GM23338 (cell line): Measurements from ENCODE around the gene RNF103. TPM values are rescaled to one million over a fixed set of nuclear protein-coding genes. Genes with fewer than 3 reads are reported as not detected.

Source experiments
- ATAC-seq: fragments of 200-7000 bp; cut with Tn5 transposase; 3 replicates; pipeline ENCODE4 v1.9.1; 2020
- DNase-seq: peaks from one replicate; pipeline ENCODE4 v3.0.0-alpha.2; 2015; ENCODE audit warnings: low spot score
- H2AFZ ChIP-seq: fragments of 200-600 bp; sonication (generic); 2 replicates; pipeline ENCODE4 v1.8.0; 2016; ENCODE audit warnings: antibody characterized with exemption, mild to moderate bottlenecking, moderate library complexity
- H3F3A ChIP-seq: fragments of 200-600 bp; sonication (generic); replicated peaks from 2 replicates; pipeline ENCODE4 v1.8.0; 2017; ENCODE audit warnings: antibody characterized with exemption, mixed run types, low read depth
- H3K27ac ChIP-seq: fragments of 200-600 bp; sonication (generic); 2 replicates; pipeline ENCODE4 v1.6.1; 2016; ENCODE audit warnings: low read depth
- H3K27me3 ChIP-seq: fragments of 200-600 bp; sonication (generic); 2 replicates; pipeline ENCODE4 v1.8.0; 2016; ENCODE audit warnings: mild to moderate bottlenecking, mixed run types, moderate library complexity; ENCODE audit not compliant: insufficient read depth
- H3K36me3 ChIP-seq: fragments of 200-600 bp; sonication (generic); 2 replicates; pipeline ENCODE4 v1.8.0; 2016; ENCODE audit warnings: mild to moderate bottlenecking; ENCODE audit not compliant: insufficient read depth
- H3K4me1 ChIP-seq: fragments of 200-600 bp; sonication (generic); 2 replicates; pipeline ENCODE4 v1.8.0; 2016; ENCODE audit warnings: mild to moderate bottlenecking, moderate library complexity; ENCODE audit not compliant: insufficient read depth
- H3K4me2 ChIP-seq: fragments of 200-600 bp; sonication (generic); 2 replicates; pipeline ENCODE4 v1.7.1; 2017; ENCODE audit warnings: mixed run types
- H3K4me3 ChIP-seq: fragments of 200-600 bp; sonication (generic); 2 replicates; pipeline ENCODE4 v1.6.1; 2016; ENCODE audit warnings: mixed run types
- H3K79me2 ChIP-seq: fragments of 200-600 bp; sonication (generic); replicated peaks from 2 replicates; pipeline ENCODE4 v1.8.0; 2017; ENCODE audit warnings: mild to moderate bottlenecking; ENCODE audit not compliant: insufficient read depth
- H3K9me2 ChIP-seq: fragments of 200-600 bp; sonication (generic); 2 replicates; pipeline ENCODE4 v1.8.0; 2017; ENCODE audit not compliant: insufficient read depth
- H4K20me1 ChIP-seq: fragments of 200-600 bp; sonication (generic); replicated peaks from 2 replicates; pipeline ENCODE4 v1.8.0; 2017; ENCODE audit warnings: mild to moderate bottlenecking; ENCODE audit not compliant: insufficient read depth
- H3K27ac Mint-ChIP-seq: 2 replicates; pipeline ENCODE4 v1.8.0; 2020; ENCODE audit warnings: inconsistent platforms, mild to moderate bottlenecking, moderate library complexity, mixed read lengths
- H3K27me3 Mint-ChIP-seq: 3 replicates; pipeline ENCODE4 v1.8.0; 2022; ENCODE audit warnings: low read depth, mild to moderate bottlenecking, moderate library complexity, mixed read lengths, inconsistent platforms; ENCODE audit not compliant: insufficient read depth, poor library complexity
- H3K36me3 Mint-ChIP-seq: 3 replicates; pipeline ENCODE4 v1.8.0; 2021; ENCODE audit warnings: low read depth, mild to moderate bottlenecking, inconsistent platforms, moderate library complexity, mixed read lengths
- H3K4me1 Mint-ChIP-seq: 3 replicates; pipeline ENCODE4 v1.8.0; 2020; ENCODE audit warnings: mild to moderate bottlenecking, inconsistent platforms, mixed read lengths
- H3K4me3 Mint-ChIP-seq: 3 replicates; pipeline ENCODE4 v1.8.0; 2021; ENCODE audit warnings: moderate library complexity, mild to moderate bottlenecking, inconsistent platforms, mixed read lengths
- H3K9me3 Mint-ChIP-seq: 3 replicates; pipeline ENCODE4 v1.8.0; 2020; ENCODE audit warnings: moderate library complexity, mild to moderate bottlenecking, inconsistent platforms, mixed read lengths
- CTCF ChIP-seq, 2 experiments: fragments of 200-600 bp in 1 of 2; sonication (generic) in 1 of 2; conservative IDR thresholded peaks; 2 replicates each; pipeline versions ENCODE4 v1.5.1 to v1.6.1; 2016 to 2017; ENCODE audit warnings: antibody characterized with exemption in 2 of 2, low read depth in 2 of 2, mild to moderate bottlenecking in 2 of 2, moderate library complexity in 1 of 2
- ETS1 ChIP-seq: IDR thresholded peaks from 2 replicates; pipeline ENCODE4 v1.6.1; 2016; ENCODE audit warnings: antibody characterized with exemption
- EZH2phosphoT487 ChIP-seq: fragments of 200-600 bp; sonication (generic); IDR thresholded peaks from one replicate; pipeline ENCODE4 v1.8.1; 2018; ENCODE audit warnings: antibody characterized with exemption; ENCODE audit not compliant: unreplicated experiment
- JUNB ChIP-seq: IDR thresholded peaks from one replicate; pipeline ENCODE4 v1.6.1; 2016; ENCODE audit warnings: antibody characterized with exemption; ENCODE audit not compliant: unreplicated experiment
- NANOG ChIP-seq: IDR thresholded peaks from 2 replicates; pipeline ENCODE4 v1.6.1; 2016; ENCODE audit warnings: antibody characterized with exemption, borderline replicate concordance
- POLR2AphosphoS5 ChIP-seq: IDR thresholded peaks from 2 replicates; pipeline ENCODE4 v1.6.1; 2016; ENCODE audit warnings: antibody characterized with exemption, low read depth
- REST ChIP-seq: IDR thresholded peaks from one replicate; pipeline ENCODE4 v1.6.1; 2018; ENCODE audit warnings: antibody characterized with exemption; ENCODE audit not compliant: unreplicated experiment
- STAT1 ChIP-seq: IDR thresholded peaks from one replicate; pipeline ENCODE4 v1.6.1; 2016; ENCODE audit warnings: antibody characterized with exemption; ENCODE audit not compliant: unreplicated experiment
- ZNF114 ChIP-seq: fragments of 250-450 bp; sonication (Bioruptor Pico); IDR thresholded peaks from 2 replicates; pipeline ENCODE4 v1.5.0; 2020; ENCODE audit warnings: mild to moderate bottlenecking, moderate library complexity
- ZNF331 ChIP-seq: fragments of 250-450 bp; sonication (Bioruptor Pico); IDR thresholded peaks from 2 replicates; pipeline ENCODE4 v1.5.0; 2020; ENCODE audit warnings: low read depth, mild to moderate bottlenecking, moderate library complexity
- polyA plus RNA-seq: library from polyadenylated mRNA; unstranded; fragments of >200 nt; fragmentation: Nextera tagmentation; extraction: Ambion mirVana; gene quantifications from 2 replicates; pipeline ENCODE4 v1.2.1, GENCODE V29; 2016
- total RNA-seq: library from RNA; depleted of rRNA; stranded (reverse); fragments of >200 nt; shearing (Covaris generic); gene quantifications from 2 replicates; pipeline ENCODE4 v1.2.3, GENCODE V29; 2014

RNF103 gene
- total and polyA plus RNA-seq, 2 experiments from 2014 or later, result 3.8 to 5.9 TPM

GRCh38 chr2:86610871-86611270, 12.8 kb downstream of the RNF103 start:
- Mint-ChIP-seq H3K27ac (no peak overlapping the region), H3K4me3 (no peak overlapping the region), H3K9me3 (no peaks in the 10 kb centered on the region), H3K4me1 (no peaks in the 10 kb centered on the region), H3K27me3 (no peaks in the 10 kb centered on the region), H3K36me3 (0 out of 3 replicates have a peak, but pooled peaks cover 5% of the 10 kb centered on the region)
- no peak for TF ChIP-seq ZNF114 (CRISPR knock-in tag)
- no peak for TF ChIP-seq ZNF331
- TF ChIP-seq STAT1, result no peak
- no peak for TF ChIP-seq EZH2phosphoT487
- no peak for TF ChIP-seq REST
- TF ChIP-seq ETS1, result no peak
- TF ChIP-seq POLR2AphosphoS5, result no peak
- TF ChIP-seq CTCF (conservative IDR thresholded peaks at IDR 0.05; ENCODE audit: low read depth in 2 of 2), result no peak
- TF ChIP-seq NANOG, result no peak
- no peak for TF ChIP-seq JUNB
- no peaks in the 10 kb centered on the region for H3K9me2 ChIP-seq
- no peak overlapping the region for H2AFZ ChIP-seq
- no peak overlapping the region for H3K27ac ChIP-seq
- H3K4me2 ChIP-seq, result no peak overlapping the region
- H4K20me1 ChIP-seq, result no peaks in the 10 kb centered on the region
- H3K4me1 ChIP-seq, result no peaks in the 10 kb centered on the region
- H3F3A ChIP-seq, result no peaks in the 10 kb centered on the region
- H3K36me3 ChIP-seq, result no peaks in the 10 kb centered on the region
- H3K27me3 ChIP-seq, result no peaks in the 10 kb centered on the region
- DNase-seq (no peak), ATAC-seq (no peak)
- H3K79me2 ChIP-seq, result no peaks in the 10 kb centered on the region
- H3K4me3 ChIP-seq, result no peak overlapping the region

- Histone ChIP-seq H3K4me3 (no peak overlapping the region), H3K4me2 (no peak overlapping the region), H3F3A (no peaks in the 10 kb centered on the region), H2AFZ (no peak overlapping the region), H3K27ac (no peak overlapping the region), H3K79me2 (no peaks in the 10 kb centered on the region), H3K27me3 (no peaks in the 10 kb centered on the region), H4K20me1 (no peaks in the 10 kb centered on the region), H3K9me2 (no peaks in the 10 kb centered on the region), H3K36me3 (no peaks in the 10 kb centered on the region), H3K4me1 (no peaks in the 10 kb centered on the region)
- no peak overlapping the region for H3K4me3 Mint-ChIP-seq
- ATAC-seq, result no peak
- H3K27me3 Mint-ChIP-seq, result no peaks in the 10 kb centered on the region
- no peak overlapping the region for H3K27ac Mint-ChIP-seq
- 0 out of 3 replicates have a peak, but pooled peaks cover 3% of the 10 kb centered on the region for H3K36me3 Mint-ChIP-seq
- TF ChIP-seq REST (no peak), STAT1 (no peak), ETS1 (no peak), ZNF331 (no peak)
- DNase-seq, result no peak
- H3K4me1 Mint-ChIP-seq, result no peaks in the 10 kb centered on the region
- H3K9me3 Mint-ChIP-seq, result no peaks in the 10 kb centered on the region
Observed at GRCh38 chr2:86608832-86609410, 14.7 kb downstream of the RNF103 start.
